H4 (cell line): ENCODE results near the gene SPRED2. TPM values are rescaled to one million over a fixed set of nuclear protein-coding genes. Genes with fewer than 3 reads are reported as not detected.
A peak's percentile ranks its signal among the peaks of the same experiment; 100 is the strongest.

Experiments
- DNase-seq: peaks from one replicate; pipeline ENCODE4 v3.0.0-alpha.2; 2015; ENCODE audit warnings: low spot score
- total RNA-seq: library from RNA; depleted of rRNA; stranded (reverse); fragments of >200 nt; shearing (Covaris generic); gene quantifications from 2 replicates; pipeline ENCODE4 v1.2.3, GENCODE V29; 2014

The SPRED2 gene
- total RNA-seq, 1 experiment from 2014 or later = 8.6 TPM

DNA sequence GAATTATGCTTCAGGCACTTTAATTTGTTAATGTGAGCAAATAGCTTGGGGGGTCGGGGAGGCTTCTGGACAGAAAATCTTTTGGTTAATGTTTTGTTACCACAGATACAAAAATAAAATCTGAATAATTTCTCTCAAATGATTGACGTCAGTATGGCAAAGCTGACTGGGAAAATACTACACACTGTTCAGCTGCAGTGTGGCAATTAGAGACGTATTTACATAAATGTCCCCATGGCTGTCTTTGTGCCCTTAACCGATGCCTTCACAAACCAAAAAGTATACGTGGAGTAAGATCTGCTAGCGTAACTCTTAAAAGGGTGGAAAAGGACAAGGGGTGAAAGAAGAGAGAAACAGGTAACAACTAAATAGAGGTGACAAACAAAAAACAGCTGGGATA, 121.3 kb downstream of the SPRED2 start:
- DNase-seq = no peak

- DNase-seq = no peak
These were observed 122.7 kb downstream of the SPRED2 start for GRCh38 chr2:65309699-65310098.

GRCh38 chr2:65305934-65306333, 126.5 kb downstream of the SPRED2 start:
- no peak for DNase-seq

DNA sequence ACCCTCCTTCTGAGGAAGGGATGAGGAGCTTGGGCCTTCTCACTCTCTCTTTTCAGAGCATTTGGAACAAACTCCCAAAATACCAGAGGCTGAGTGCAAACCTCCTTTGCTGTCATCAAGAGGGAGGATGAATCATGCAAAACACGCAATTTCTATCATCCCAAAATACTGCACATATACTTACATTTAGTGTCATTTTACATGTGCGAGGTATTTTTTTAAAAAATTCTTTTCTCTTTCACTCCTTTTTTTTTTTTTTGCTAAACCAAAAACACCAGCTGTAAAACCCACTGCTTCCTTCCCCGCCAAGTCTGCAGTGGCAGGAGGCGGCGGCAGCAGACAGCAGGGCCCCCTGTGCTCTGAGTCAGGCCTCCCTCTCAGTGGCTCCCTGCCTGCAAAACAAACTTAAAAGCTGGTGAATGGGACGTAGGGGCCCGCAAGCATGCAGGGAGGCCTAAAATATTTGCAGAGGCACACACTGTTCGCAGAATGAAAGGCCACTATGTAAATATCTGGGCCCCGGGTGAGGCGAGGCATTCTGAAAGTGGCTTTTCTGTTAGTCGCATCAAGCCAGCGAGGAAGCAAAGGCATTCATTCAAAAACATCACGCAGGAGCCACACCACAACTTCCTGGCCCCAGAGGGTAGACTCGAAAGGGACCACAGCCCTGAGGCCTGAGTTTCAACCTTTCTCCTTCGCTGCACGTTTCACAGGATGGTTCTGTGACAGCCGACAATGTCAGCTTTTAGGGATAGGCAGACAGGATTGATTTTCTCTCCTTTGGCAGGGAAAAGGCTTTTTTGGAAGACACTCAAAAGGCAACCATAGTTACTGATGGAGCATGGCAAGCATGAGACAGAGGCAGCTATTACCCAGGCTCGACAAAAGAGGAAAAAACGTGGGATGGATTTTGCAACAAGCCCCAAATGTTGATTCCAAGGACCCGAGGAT, 131.4 kb downstream of the SPRED2 start:
- DNase-seq = peak; percentile 59

- DNase-seq = no peak
These were observed 132.2 kb downstream of the SPRED2 start for GRCh38 chr2:65300134-65300760.

- no peak for DNase-seq
These were observed 133.2 kb downstream of the SPRED2 start for GRCh38 chr2:65299246-65299645.

DNA sequence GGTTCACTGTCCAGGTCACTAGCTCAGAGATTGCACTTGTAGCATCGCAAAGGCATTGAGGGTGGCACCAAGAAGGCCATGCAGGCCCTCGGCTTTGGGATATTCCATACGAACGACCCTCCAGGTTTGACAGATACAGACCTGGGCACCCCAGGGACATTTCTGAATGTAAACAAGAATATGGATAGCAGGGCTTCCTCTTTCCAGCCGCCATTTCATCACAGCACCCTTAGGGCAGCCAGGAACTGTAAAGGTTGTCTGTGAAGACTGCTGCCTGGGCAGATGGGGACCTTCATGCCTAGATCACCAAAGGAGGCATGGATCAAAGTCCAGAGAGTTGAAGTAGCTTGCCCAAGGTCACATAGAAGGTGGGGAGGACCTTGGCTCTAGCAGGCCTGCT, 134.3 kb downstream of the SPRED2 start:
- no peak for DNase-seq

GRCh38 chr2:65297544-65297943, 134.9 kb downstream of the SPRED2 start:
- DNase-seq = no peak

- no peak for DNase-seq
These were observed 135.4 kb downstream of the SPRED2 start for GRCh38 chr2:65296971-65297370.

GRCh38 chr2:65294701-65295100, 137.7 kb downstream of the SPRED2 start:
- no peak for DNase-seq

GRCh38 chr2:65294136-65294535, 138.3 kb downstream of the SPRED2 start:
- no peak for DNase-seq

GRCh38 chr2:65293376-65293775, 139.0 kb downstream of the SPRED2 start:
- DNase-seq = no peak

DNA sequence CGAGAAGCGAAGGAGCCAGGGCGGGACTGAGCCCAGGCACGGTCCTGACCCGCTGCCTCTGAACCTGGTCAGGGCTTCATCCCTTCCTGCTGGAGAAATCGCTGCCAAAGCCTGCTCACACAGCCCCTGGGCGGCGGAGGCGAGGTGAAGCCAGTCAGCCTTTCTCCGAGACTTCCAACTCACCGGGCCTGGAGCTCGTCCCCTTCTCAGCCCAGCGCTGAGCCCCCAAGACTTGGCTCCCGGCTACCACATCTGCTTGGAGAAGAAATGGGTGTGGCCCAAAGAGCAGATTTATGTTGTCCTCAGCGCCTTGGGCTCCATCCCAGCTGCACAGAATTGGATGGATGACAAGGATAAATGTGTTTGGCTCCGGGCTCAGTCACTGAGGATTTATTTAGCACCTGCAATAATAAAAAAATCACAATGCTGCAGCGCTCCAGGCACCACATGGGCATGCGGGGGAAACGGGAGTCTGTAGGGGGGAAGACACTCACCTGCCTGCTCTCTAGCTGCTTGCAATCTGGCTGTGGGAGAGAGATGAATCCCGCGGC, 139.9 kb downstream of the SPRED2 start:
- no peak for DNase-seq

GRCh38 chr2:65292106-65292400, 140.3 kb downstream of the SPRED2 start:
- DNase-seq = no peak

GRCh38 chr2:65291216-65292105, 140.9 kb downstream of the SPRED2 start:
- DNase-seq = no peak

DNA sequence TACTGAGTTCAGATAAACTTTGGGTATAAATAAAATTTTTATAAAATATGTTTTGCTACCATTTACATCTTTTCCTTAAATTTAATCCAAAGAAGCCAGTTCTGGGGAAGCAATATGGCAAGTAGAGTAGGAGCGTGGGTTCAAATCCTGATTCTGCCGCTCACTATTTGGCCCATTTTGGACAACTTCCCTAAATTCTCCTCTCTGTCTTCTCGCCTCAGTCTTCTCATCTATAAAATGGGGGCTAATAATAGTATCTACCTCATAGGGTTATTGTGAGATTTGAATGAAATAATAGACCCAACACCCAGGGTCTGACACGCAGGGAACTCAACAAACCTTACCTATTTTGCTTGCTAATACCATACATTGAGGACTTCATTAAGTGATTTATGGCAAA, 145.0 kb downstream of the SPRED2 start:
- no peak for DNase-seq

DNA sequence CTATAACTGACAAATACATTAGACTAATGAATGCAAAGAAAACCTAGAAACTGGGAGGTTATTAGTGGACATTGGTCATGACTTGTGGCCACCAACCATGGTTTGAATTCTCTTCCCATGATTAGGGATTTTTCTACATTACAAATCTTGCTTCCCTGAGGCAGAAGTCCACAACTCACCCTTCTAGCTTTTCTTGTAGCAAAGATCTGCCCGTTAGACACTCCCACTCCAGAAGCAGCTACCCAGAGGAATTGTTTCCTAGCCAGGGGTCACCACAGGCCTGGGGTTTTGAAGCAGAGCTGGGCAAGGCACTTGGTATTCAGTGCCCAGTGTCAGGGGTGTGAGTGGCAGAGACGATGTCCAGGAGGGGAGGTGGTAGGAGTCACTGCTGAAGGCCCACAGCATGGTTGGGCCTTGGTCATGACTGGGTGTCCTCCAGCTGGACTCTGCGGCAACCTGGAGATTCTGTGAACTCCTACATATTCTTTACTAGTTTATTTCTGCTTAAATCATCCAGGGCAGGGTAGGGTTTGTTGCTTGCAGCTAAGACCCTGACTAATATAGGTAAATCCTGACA, 149.8 kb downstream of the SPRED2 start:
- DNase-seq = no peak

GRCh38 chr2:65281627-65282351, 150.6 kb downstream of the SPRED2 start:
- no peak for DNase-seq

- DNase-seq = no peak
These were observed 152.6 kb downstream of the SPRED2 start for GRCh38 chr2:65279756-65280155.

GRCh38 chr2:65278531-65278981, 153.8 kb downstream of the SPRED2 start:
- peak; percentile 84 for DNase-seq
